ENCODE measurements around the gene ARHGEF39.

The ARHGEF39 gene

GRCh38 chr9:35673132-35674024, 8.4 kb upstream of the ARHGEF39 start, which contains the start of gene CA9:
CA9 (plus strand) TSS chr9:35673928; CDS start chr9:35673960, 32 bp downstream.
- peak; percentile 55 for DNase-seq

GRCh38 chr9:35669331-35670145, 4.5 kb upstream of the ARHGEF39 start:
- no peak for DNase-seq

GRCh38 chr9:35667939-35668338, 2.9 kb upstream of the ARHGEF39 start:
- no peak for DNase-seq

GRCh38 chr9:35666549-35666948, 1.6 kb upstream of the ARHGEF39 start:
- DNase-seq, result no peak

GRCh38 chr9:35666045-35666444, 1.1 kb upstream of the ARHGEF39 start:
- DNase-seq, result no peak

GRCh38 chr9:35665471-35665818, 450 bp upstream of the ARHGEF39 start:
- DNase-seq, result no peak

GRCh38 chr9:35662437-35662836, 2.6 kb downstream of the ARHGEF39 start:
- DNase-seq, result no peak

GRCh38 chr9:35661756-35662350, 3.1 kb downstream of the ARHGEF39 start:
- no peak for DNase-seq

- DNase-seq, result no peak
Observed at GRCh38 chr9:35660966-35661415, 4.0 kb downstream of the ARHGEF39 start.

GRCh38 chr9:35659340-35659739, 5.7 kb downstream of the ARHGEF39 start:
- DNase-seq, result no peak

- DNase-seq, result no peak
Observed at GRCh38 chr9:35658968-35659220, 6.1 kb downstream of the ARHGEF39 start.

GRCh38 chr9:35658137-35658967, 6.6 kb downstream of the ARHGEF39 start, which contains the start of gene CCDC107:
CCDC107 (plus strand) TSS chr9:35658292; CDS start chr9:35658380, 88 bp downstream.
- DNase-seq, result peak; percentile 89

- DNase-seq, result peak; percentile 99
Observed at GRCh38 chr9:35657546-35658136, 7.4 kb downstream of the ARHGEF39 start, which contains the start of gene RMRP. RMRP (minus strand) TSS chr9:35658019.

- DNase-seq, result no peak
Observed at GRCh38 chr9:35656831-35657545, 8.0 kb downstream of the ARHGEF39 start.

- DNase-seq, result no peak
Observed at GRCh38 chr9:35656348-35656747, 8.6 kb downstream of the ARHGEF39 start.

GRCh38 chr9:35653611-35654010, 11.4 kb downstream of the ARHGEF39 start:
- no peak for DNase-seq

- no peak for DNase-seq
Observed at GRCh38 chr9:35652829-35653209, 12.2 kb downstream of the ARHGEF39 start.

GRCh38 chr9:35651956-35652828, 12.8 kb downstream of the ARHGEF39 start:
- no peak for DNase-seq

GRCh38 chr9:35650341-35651158, 14.4 kb downstream of the ARHGEF39 start, which contains the start of gene SIT1:
SIT1 (minus strand) TSS chr9:35650931; CDS start chr9:35650853, 78 bp downstream.
- no peak for DNase-seq

All from NCI-H446 treated with DMSO at 0.1 percent for 48 hours (cell line).